HepG2 (cell line): ENCODE measurements around the gene ATP8B4. TPM values are rescaled to one million over a fixed set of nuclear protein-coding genes. Genes with fewer than 3 reads are reported as not detected.

Source experiments
- BORCS8-MEF2B ChIP-seq: sonication (generic); formaldehyde crosslinking; IDR thresholded peaks from 2 replicates; pipeline ENCODE4 v1.8.0; 2022; ENCODE audit warnings: mild to moderate bottlenecking, missing genetic modification reagents
- ERF ChIP-seq: IDR thresholded peaks from 2 replicates; pipeline ENCODE4 v1.6.1; 2018; ENCODE audit warnings: missing biosample characterization, missing genetic modification reagents
- HNRNPLL ChIP-seq: fragments of 200-400 bp; formaldehyde crosslinking; IDR thresholded peaks from 2 replicates; pipeline ENCODE4 v1.6.1; 2017; ENCODE audit warnings: mild to moderate bottlenecking, low read depth, low read length; ENCODE audit not compliant: poor library complexity, severe bottlenecking
- MBD4 ChIP-seq: IDR thresholded peaks from 2 replicates; pipeline ENCODE4 v1.6.1; 2012; ENCODE audit warnings: low read length, inconsistent platforms, borderline replicate concordance
- PHF5A ChIP-seq: IDR thresholded peaks from one replicate; pipeline ENCODE4 v1.6.1; 2018; ENCODE audit warnings: low read depth, missing genetic modification reagents; ENCODE audit not compliant: unreplicated experiment
- POLR2AphosphoS2 ChIP-seq: IDR thresholded peaks from 2 replicates; pipeline ENCODE4 v1.6.1; 2011; ENCODE audit warnings: low read depth, low read length, improper control_type of control experiment
- SOX6 ChIP-seq, 2 experiments: fragments of 450-650 bp in 1 of 2; sonication (generic) in 1 of 2; formaldehyde crosslinking in 1 of 2; IDR thresholded peaks; 2 replicates each; pipeline versions ENCODE4 v1.4.0 to v1.6.1; 2017 to 2020; ENCODE audit warnings: antibody characterized with exemption in 1 of 2, mild to moderate bottlenecking in 1 of 2, missing genetic modification reagents in 1 of 2
- XBP1 ChIP-seq: sonication (generic); formaldehyde crosslinking; IDR thresholded peaks from 2 replicates; pipeline ENCODE4 v1.5.0; 2020; ENCODE audit warnings: missing genetic modification reagents
- ZFP1 ChIP-seq: IDR thresholded peaks from 2 replicates; pipeline ENCODE4 v1.6.1; 2016
- ZFP41 ChIP-seq: sonication (generic); formaldehyde crosslinking; IDR thresholded peaks from 2 replicates; pipeline ENCODE4 v1.4.0; 2020; ENCODE audit warnings: mild to moderate bottlenecking, missing genetic modification reagents, borderline replicate concordance
- ZNF235 ChIP-seq: sonication (generic); formaldehyde crosslinking; IDR thresholded peaks from 2 replicates; pipeline ENCODE4 v1.8.1; 2023; ENCODE audit warnings: mild to moderate bottlenecking, missing genetic modification reagents, borderline replicate concordance
- ZNF362 ChIP-seq: sonication (generic); formaldehyde crosslinking; IDR thresholded peaks from 2 replicates; pipeline ENCODE4 v1.4.0; 2020; ENCODE audit warnings: missing genetic modification reagents, mild to moderate bottlenecking, borderline replicate concordance
- ZNF580 ChIP-seq: IDR thresholded peaks from 2 replicates; pipeline ENCODE4 v1.6.1; 2016; ENCODE audit warnings: low read depth, borderline replicate concordance
- ZNF615 ChIP-seq: sonication (generic); formaldehyde crosslinking; IDR thresholded peaks from 2 replicates; pipeline ENCODE4 v1.5.0; 2020; ENCODE audit warnings: mild to moderate bottlenecking, missing genetic modification reagents, borderline replicate concordance
- ZNF678 ChIP-seq: sonication (generic); formaldehyde crosslinking; IDR thresholded peaks from 2 replicates; pipeline ENCODE4 v1.4.0; 2020; ENCODE audit warnings: mild to moderate bottlenecking, missing genetic modification reagents
- polyA plus RNA-seq, 8 experiments: library from polyadenylated mRNA; depleted of rRNA in 3 of 8; stranded (reverse) in 7 of 8; unstranded in 1 of 8; fragments of >200 nt; fragmentation: Illumina TruSeq in 4 of 8; extraction: Trizol in 4 of 8; gene quantifications; 2 replicates each; pipeline versions ENCODE4 v1.2.1 to v1.2.3, GENCODE V29; 2011 to 2016; ENCODE audit warnings: low read depth in 4 of 8, missing spikeins in 1 of 8, mixed read lengths in 1 of 8; ENCODE audit not compliant: insufficient read depth in 1 of 8
- total RNA-seq, 5 experiments: library from RNA; depleted of rRNA; stranded (reverse); fragments of >200 nt; fragmentation: Illumina TruSeq; extraction: Trizol; gene quantifications; 2 replicates each; pipeline ENCODE4 v1.2.3, GENCODE V29; 2016; ENCODE audit warnings: low read depth in 1 of 5

The ATP8B4 gene
- total and polyA plus RNA-seq, 2 of the 13 experiments (the other 11 are each of a cell fraction or from before 2014, with no cell fraction given) = 0.24 to 0.69 TPM

GRCh38 chr15:50098545-50098944 lies 20.5 kb downstream of the ATP8B4 start (continued):
- TF ChIP-seq ZFP41 (CRISPR knock-in tag) (no peak), ZNF235 (CRISPR knock-in tag) (no peak), ZNF615 (no peak), ZNF678 (no peak), XBP1 (CRISPR knock-in tag) (no peak), BORCS8-MEF2B (CRISPR knock-in tag) (no peak), HNRNPLL (no peak), PHF5A (CRISPR knock-in tag) (no peak), ZNF362 (CRISPR knock-in tag) (no peak), ZFP1 (CRISPR knock-in tag) (no peak), SOX6 (IDR thresholded peaks at IDR 0.05) (no peak), SOX6 (CRISPR knock-in tag; IDR thresholded peaks at IDR 0.05) (no peak), MBD4 (no peak), ERF (CRISPR knock-in tag) (no peak), POLR2AphosphoS2 (no peak), ZNF580 (CRISPR knock-in tag) (no peak)
